Uterus (tissue), 2 donors: ENCODE results near the gene AP1S3.

Source experiments
- CTCF ChIP-seq, 4 experiments: fragments of 200-600 bp in 2 of 4; fragments of 450-650 bp in 2 of 4; sonication (generic) in 2 of 4; IDR thresholded peaks; one replicate each; pipeline ENCODE4 v1.5.1; 2016 to 2019; ENCODE audit warnings: antibody characterized with exemption in 4 of 4, mild to moderate bottlenecking in 2 of 4, moderate library complexity in 1 of 4
- POLR2A ChIP-seq, 2 donors: fragments of 450-650 bp; IDR thresholded peaks; one replicate each; pipeline ENCODE4 v1.6.1; 2016; ENCODE audit warnings: antibody characterized with exemption in 2 of 2, mild to moderate bottlenecking in 1 of 2, moderate library complexity in 1 of 2

GRCh38 chr2:223734346-223734745 lies 103.0 kb downstream of the AP1S3 start:
- TF ChIP-seq CTCF (IDR thresholded peaks at IDR 0.05), result no peak
- no peak for TF ChIP-seq POLR2A (IDR thresholded peaks at IDR 0.05)
